Endothelial cell of umbilical vein (primary cell): ENCODE measurements around the gene ESPNL. TPM values are rescaled to one million over a fixed set of nuclear protein-coding genes. Genes with fewer than 3 reads are reported as not detected.

Source experiments
- BruUV-seq: library from RNA; stranded (reverse); fragments of 400-500 nt; replicated peaks from 2 replicates; lab custom pipeline; 2021; lab: Mats Ljungman, UMichigan
- CTCF ChIA-PET: fragments of 300-600, 350-600 bp; sonication (Branson Sonifier 250); formaldehyde crosslinking; loops from one replicate; lab custom pipeline; 2021; ENCODE audit warnings: antibody characterized with exemption, inconsistent platforms; lab: Charles Lee
- POLR2A ChIA-PET: fragments of 300-600, 350-600 bp; sonication (Branson Sonifier 250); formaldehyde crosslinking; loops from one replicate; lab custom pipeline; 2021; ENCODE audit warnings: antibody characterized with exemption, inconsistent platforms; lab: Charles Lee
- DNase-seq: peaks from one replicate; pipeline ENCODE4 v3.0.0-alpha.2; 2011; ENCODE audit warnings: low read depth, low spot score
- FAIRE-seq: peaks from 2 replicates; lab custom pipeline; 2011; peaks lifted over from hg19 to GRCh38; lab: Jason Lieb, UNC
- H2AFZ ChIP-seq: 2 replicates; pipeline ENCODE4 v1.6.0; 2012; ENCODE audit warnings: low read depth, low read length, control low read depth, inconsistent platforms
- H3K27ac ChIP-seq: 2 replicates; pipeline ENCODE4 v1.5.1; 2011; ENCODE audit warnings: low read depth, mild to moderate bottlenecking, control low read depth, low read length, moderate library complexity; ENCODE audit not compliant: insufficient read depth
- H3K27me3 ChIP-seq, 2 experiments: 2 replicates each; pipeline versions ENCODE4 v1.6.0 to v1.6.1; 2011; ENCODE audit warnings: low read length in 2 of 2, mixed read lengths in 1 of 2; ENCODE audit not compliant: control insufficient read depth in 2 of 2, insufficient read depth in 2 of 2
- H3K36me3 ChIP-seq, 2 experiments: 2 replicates in 1 of 2; 3 replicates in 1 of 2; pipeline ENCODE4 v1.5.1; 2011; ENCODE audit warnings: low read length in 2 of 2, mild to moderate bottlenecking in 1 of 2, moderate library complexity in 1 of 2; ENCODE audit not compliant: control insufficient read depth in 2 of 2, insufficient read depth in 2 of 2; ENCODE audit errors: extremely low read depth in 1 of 2
- H3K4me1 ChIP-seq: 3 replicates; pipeline ENCODE4 v1.5.1; 2011; ENCODE audit warnings: mild to moderate bottlenecking, low read length; ENCODE audit not compliant: control insufficient read depth, insufficient read depth; ENCODE audit errors: extremely low read depth
- H3K4me2 ChIP-seq: 2 replicates; pipeline ENCODE4 v1.6.1; 2011; ENCODE audit warnings: low read length, control low read depth, mixed read lengths; ENCODE audit not compliant: insufficient read depth
- H3K4me3 ChIP-seq, 3 experiments: fragments of 200-600 bp in 1 of 3; sonication (generic), shearing (Covaris generic) in 1 of 3; replicated peaks in 1 of 3; 2 replicates each; pipeline ENCODE4 v1.5.1; 2011 to 2016; ENCODE audit warnings: control low read depth in 3 of 3, low read length in 3 of 3, mild to moderate bottlenecking in 2 of 3, inconsistent platforms in 1 of 3, low read depth in 1 of 3, moderate library complexity in 1 of 3; ENCODE audit not compliant: insufficient read depth in 1 of 3
- H3K79me2 ChIP-seq: 2 replicates; pipeline ENCODE4 v1.6.0; 2012; ENCODE audit warnings: low read length, inconsistent platforms; ENCODE audit not compliant: control insufficient read depth, insufficient read depth
- H3K9ac ChIP-seq: replicated peaks from 2 replicates; pipeline ENCODE3; 2011; ENCODE audit warnings: low read length, control low read depth; ENCODE audit not compliant: insufficient read depth; ENCODE audit errors: extremely low read depth
- H3K9me1 ChIP-seq: replicated peaks from 3 replicates; pipeline ENCODE4 v1.6.0; 2011; ENCODE audit warnings: mild to moderate bottlenecking, low read length; ENCODE audit not compliant: control insufficient read depth, insufficient read depth; ENCODE audit errors: extremely low read depth
- H3K9me3 ChIP-seq: replicated peaks from 2 replicates; pipeline ENCODE4 v1.5.1; 2012; ENCODE audit warnings: low read length, inconsistent platforms; ENCODE audit not compliant: control insufficient read depth, insufficient read depth
- H4K20me1 ChIP-seq: replicated peaks from 2 replicates; pipeline ENCODE3; 2011; ENCODE audit warnings: mild to moderate bottlenecking, low read length; ENCODE audit not compliant: control insufficient read depth, insufficient read depth; ENCODE audit errors: extremely low read depth
- CTCF ChIP-seq, 2 donors: IDR thresholded peaks; 1 replicate in 1 of 2; 2 replicates in 1 of 2; pipeline ENCODE4 v1.5.1; 2011; ENCODE audit warnings: low read length in 2 of 2, mild to moderate bottlenecking in 2 of 2, moderate library complexity in 2 of 2, control low read depth in 1 of 2, inconsistent platforms in 1 of 2, low read depth in 1 of 2; ENCODE audit not compliant: insufficient read depth in 1 of 2; ENCODE audit errors: extremely low read depth in 1 of 2
- EZH2 ChIP-seq: IDR thresholded peaks from 2 replicates; pipeline ENCODE4 v1.6.1; 2012; ENCODE audit warnings: borderline replicate concordance, low read depth, mild to moderate bottlenecking, moderate library complexity, low read length, inconsistent platforms; ENCODE audit not compliant: severe bottlenecking
- FOS ChIP-seq: IDR thresholded peaks from 2 replicates; pipeline ENCODE4 v1.6.1; 2011; ENCODE audit warnings: mild to moderate bottlenecking, low read length, moderate library complexity, borderline replicate concordance; ENCODE audit not compliant: insufficient read depth
- GATA2 ChIP-seq: IDR thresholded peaks from 2 replicates; pipeline ENCODE4 v1.7.0; 2011; ENCODE audit warnings: low read depth, mild to moderate bottlenecking, moderate library complexity, mixed read lengths, low read length; ENCODE audit not compliant: insufficient read length, insufficient read depth
- JUN ChIP-seq: IDR thresholded peaks from 2 replicates; pipeline ENCODE4 v1.6.1; 2011; ENCODE audit warnings: borderline replicate concordance, low read depth; ENCODE audit not compliant: insufficient read length, insufficient read depth
- MAX ChIP-seq: IDR thresholded peaks from 2 replicates; pipeline ENCODE4 v1.6.1; 2011; ENCODE audit not compliant: insufficient read depth, insufficient read length
- MYC ChIP-seq: IDR thresholded peaks from one replicate; pipeline ENCODE4 v1.6.1; 2011; ENCODE audit warnings: mild to moderate bottlenecking, low read depth, low read length
- POLR2A ChIP-seq: IDR thresholded peaks from 2 replicates; pipeline ENCODE4 v1.6.1; 2012; ENCODE audit warnings: low read depth, mild to moderate bottlenecking, control low read depth, low read length
- POLR2AphosphoS5 ChIP-seq: IDR thresholded peaks from 2 replicates; pipeline ENCODE4 v1.6.1; 2012; ENCODE audit warnings: low read depth, mild to moderate bottlenecking, control low read depth, low read length, moderate library complexity; ENCODE audit not compliant: insufficient read depth
- dilution Hi-C: fragments of 300-500 bp; cut with MboI; formaldehyde crosslinking; loops from one replicate; pipeline ENCODE4 v1.15.0; 2019; ENCODE audit warnings: low sequenced_read_pairs; ENCODE audit not compliant: extremely low pct_ligation_motif_present
- intact Hi-C: fragments of 100-400 bp; cut with micrococcal nuclease; formaldehyde crosslinking; loops from one replicate; pipeline ENCODE4 v1.10.0; 2022
- polyA plus RNA-seq, 4 experiments: library from polyadenylated mRNA; depleted of rRNA in 3 of 4; stranded (reverse) in 3 of 4; unstranded in 1 of 4; fragments of >200 nt; gene quantifications; 2 replicates each; pipeline versions ENCODE4 v1.2.1 to v1.2.3, GENCODE V29; 2011 to 2012; ENCODE audit warnings: missing spikeins in 1 of 4
- total RNA-seq: library from RNA; stranded (reverse); gene quantifications from 2 replicates; pipeline ENCODE4 v1.2.3, GENCODE V29; 2021

Gene ESPNL
- total and polyA plus RNA-seq, 2 donors (not counting 3 experiments of a cell fraction or from before 2014, with no cell fraction given) = not detected

DNA sequence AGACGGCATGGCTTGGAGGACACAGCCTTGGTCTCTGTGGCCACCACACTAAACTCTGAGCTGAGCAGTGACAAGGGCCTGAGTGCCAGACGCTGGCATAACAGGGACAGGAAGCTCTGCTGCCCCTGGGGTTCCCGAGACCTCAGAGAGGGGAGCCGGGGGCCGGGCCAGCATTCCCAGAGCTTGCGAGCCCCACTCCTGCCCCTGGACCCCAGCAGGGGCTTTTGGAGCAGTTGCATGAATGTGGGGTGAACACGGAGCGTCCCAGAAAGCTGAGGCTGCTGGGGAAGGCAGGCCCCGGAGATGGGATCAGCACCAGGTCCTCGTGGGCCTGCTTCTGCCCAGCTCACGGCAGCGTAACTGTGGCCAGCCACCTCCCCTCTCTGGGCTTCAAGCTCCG is 51.1 kb downstream of the ESPNL start:
- no TSS peak for BruUV-seq
- dilution Hi-C loops = no loop called here

More for the DNA sequence above, 51.1 kb downstream of the ESPNL start:
- no peak for FAIRE-seq
- Histone ChIP-seq H3K4me1 (no peaks in the 10 kb centered on the region), H2AFZ (no peak overlapping the region), H3K79me2 (no peaks in the 10 kb centered on the region), H3K4me3 (no peak overlapping the region), H4K20me1 (no peaks in the 10 kb centered on the region), H3K4me2 (no peak overlapping the region), H3K27me3 (no peaks in the 10 kb centered on the region), H3K9me1 (no peaks in the 10 kb centered on the region), H3K36me3 (no peaks in the 10 kb centered on the region), H3K27ac (no peak overlapping the region), H3K9me3 (no peaks in the 10 kb centered on the region), H3K9ac (no peak overlapping the region)
- no peak for DNase-seq
- POLR2A ChIA-PET = no interaction called here
- intact Hi-C loops = no loop called here
- CTCF ChIA-PET = no interaction called here
- TF ChIP-seq CTCF (IDR thresholded peaks at IDR 0.05; ENCODE audit: extremely low read depth in 1 of 2, insufficient read depth in 1 of 2, low read depth in 1 of 2, low read length in 2 of 2) = no peak
- no peak for TF ChIP-seq FOS
- no peak for TF ChIP-seq JUN
- no peak for TF ChIP-seq GATA2
- no peak for TF ChIP-seq EZH2
- no peak for TF ChIP-seq POLR2A
- no peak for TF ChIP-seq MAX
- no peak for TF ChIP-seq MYC
- no peak for TF ChIP-seq POLR2AphosphoS5
